Activated T-cell treated with anti-CD3 and anti-CD28 coated beads, Interleukin-2, amount 50 U/mL, for 48 hours (primary cell): ENCODE measurements around the gene SOD3.

Source experiments
- DNase-seq, 2 experiments: peaks; one replicate each; pipeline ENCODE4 v3.0.0-alpha.2; 2020

SOD3 gene

GRCh38 chr4:24775750-24776149, 19.6 kb upstream of the SOD3 start:
- DNase-seq = no peak

- DNase-seq = no peak
These were observed 17.6 kb upstream of the SOD3 start for GRCh38 chr4:24777536-24778463.

DNA sequence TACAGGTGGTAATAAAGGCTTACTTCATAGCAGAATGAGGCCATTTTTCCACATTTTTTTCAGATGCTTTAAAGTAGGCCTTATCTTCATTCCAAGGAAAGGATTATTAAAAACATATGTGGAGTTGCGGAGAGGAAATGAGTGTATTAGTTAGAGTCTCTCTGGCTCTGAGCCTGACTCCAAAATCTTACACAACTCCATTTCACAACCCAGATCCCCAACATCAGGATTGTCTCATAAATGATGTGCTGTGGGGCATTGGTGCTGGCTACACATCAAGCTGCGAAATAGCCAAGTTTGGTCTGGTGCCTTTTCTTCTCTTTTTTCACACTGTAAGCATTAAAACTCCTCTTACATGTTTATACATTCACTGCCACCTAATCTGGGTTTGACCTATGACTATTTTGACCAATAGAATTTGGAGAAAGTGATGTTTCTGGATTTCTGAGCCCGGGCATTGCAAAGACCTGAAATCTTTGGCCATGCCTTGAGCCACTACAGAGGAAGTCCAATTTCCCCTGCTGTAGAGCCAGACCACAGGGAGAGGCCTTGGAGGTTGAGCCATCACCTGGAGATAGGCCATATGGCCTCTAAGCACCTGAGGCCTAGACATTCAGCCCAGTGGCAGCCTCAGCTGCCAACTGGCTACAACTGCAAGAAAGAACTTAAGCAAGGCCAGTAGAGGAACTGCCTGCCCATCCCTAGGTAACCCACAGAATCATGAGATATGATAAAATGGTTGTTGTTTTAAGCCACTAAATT, 16.7 kb upstream of the SOD3 start:
- DNase-seq = no peak

GRCh38 chr4:24780936-24781495, 14.4 kb upstream of the SOD3 start:
- no peak for DNase-seq

GRCh38 chr4:24781999-24782745, 13.2 kb upstream of the SOD3 start:
- DNase-seq = no peak

DNA sequence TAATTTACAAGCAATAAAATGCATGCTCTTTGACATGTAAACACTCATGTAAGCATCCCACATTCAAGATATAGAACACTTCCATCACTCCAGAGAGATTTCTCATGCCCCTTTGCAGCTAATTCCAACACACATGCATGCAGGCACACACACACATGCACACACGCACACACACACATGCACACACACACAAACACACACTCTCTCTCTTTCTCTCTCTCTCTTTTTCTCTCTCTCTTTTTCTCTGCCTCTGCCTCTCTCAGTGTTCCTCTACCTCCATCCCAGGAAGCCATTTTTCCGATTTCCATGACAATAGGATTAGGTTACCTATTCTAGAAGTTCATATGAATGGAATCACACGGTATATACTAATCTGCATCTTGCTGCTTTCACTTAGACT, 11.9 kb upstream of the SOD3 start:
- no peak for DNase-seq

DNA sequence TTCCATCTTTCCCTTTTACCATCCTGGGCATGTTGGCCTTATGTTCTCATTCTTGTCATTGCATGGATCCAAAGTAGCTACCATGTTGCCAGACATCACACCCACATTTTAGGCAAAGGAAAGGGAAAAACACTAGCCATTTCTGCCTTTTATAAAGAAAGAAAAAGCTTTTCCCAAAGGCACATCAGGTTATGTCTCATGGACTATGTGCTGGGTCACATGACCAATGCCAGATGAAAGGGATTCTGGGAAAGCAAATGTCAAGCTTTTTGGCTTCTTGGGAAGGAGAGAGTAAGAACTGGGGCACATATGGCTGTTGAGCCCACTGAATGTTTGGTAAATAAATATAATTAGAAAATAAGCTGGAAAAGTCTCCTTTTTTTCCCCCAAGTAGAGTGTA, 4.3 kb upstream of the SOD3 start:
- no peak for DNase-seq

DNA sequence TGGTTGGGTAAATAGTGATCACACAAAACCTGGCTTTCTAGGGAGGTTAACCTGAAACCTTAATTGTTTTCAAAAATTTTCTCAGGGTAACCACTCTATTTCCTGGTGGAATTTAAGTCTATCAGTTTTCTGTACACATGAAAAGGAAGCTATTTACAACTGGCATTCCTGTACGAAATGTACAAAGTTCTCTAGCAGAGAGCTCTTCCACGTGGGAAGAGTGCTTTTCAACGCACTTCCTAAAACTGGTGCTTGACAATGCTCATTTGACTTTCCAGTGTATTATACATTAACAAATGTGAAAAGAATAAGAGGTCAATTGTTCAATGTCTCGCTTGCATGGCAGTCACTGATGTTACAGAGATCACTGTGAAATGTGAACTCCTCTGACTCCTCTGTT, 2.8 kb upstream of the SOD3 start:
- DNase-seq = no peak

- DNase-seq = no peak
These were observed 2.0 kb upstream of the SOD3 start for GRCh38 chr4:24793219-24794005.

- DNase-seq = no peak
These were observed 1.3 kb upstream of the SOD3 start for GRCh38 chr4:24794051-24794450.

- DNase-seq = no peak
These were observed 893 bp upstream of the SOD3 start for GRCh38 chr4:24794480-24794879.

- no peak for DNase-seq
These were observed 451 bp downstream of the SOD3 start for GRCh38 chr4:24795666-24796381.

- DNase-seq = no peak
These were observed 1.2 kb downstream of the SOD3 start for GRCh38 chr4:24796620-24797019.

GRCh38 chr4:24798036-24798610, 2.8 kb downstream of the SOD3 start:
- no peak for DNase-seq

- DNase-seq = no peak
These were observed 3.8 kb downstream of the SOD3 start for GRCh38 chr4:24799196-24799543.

DNA sequence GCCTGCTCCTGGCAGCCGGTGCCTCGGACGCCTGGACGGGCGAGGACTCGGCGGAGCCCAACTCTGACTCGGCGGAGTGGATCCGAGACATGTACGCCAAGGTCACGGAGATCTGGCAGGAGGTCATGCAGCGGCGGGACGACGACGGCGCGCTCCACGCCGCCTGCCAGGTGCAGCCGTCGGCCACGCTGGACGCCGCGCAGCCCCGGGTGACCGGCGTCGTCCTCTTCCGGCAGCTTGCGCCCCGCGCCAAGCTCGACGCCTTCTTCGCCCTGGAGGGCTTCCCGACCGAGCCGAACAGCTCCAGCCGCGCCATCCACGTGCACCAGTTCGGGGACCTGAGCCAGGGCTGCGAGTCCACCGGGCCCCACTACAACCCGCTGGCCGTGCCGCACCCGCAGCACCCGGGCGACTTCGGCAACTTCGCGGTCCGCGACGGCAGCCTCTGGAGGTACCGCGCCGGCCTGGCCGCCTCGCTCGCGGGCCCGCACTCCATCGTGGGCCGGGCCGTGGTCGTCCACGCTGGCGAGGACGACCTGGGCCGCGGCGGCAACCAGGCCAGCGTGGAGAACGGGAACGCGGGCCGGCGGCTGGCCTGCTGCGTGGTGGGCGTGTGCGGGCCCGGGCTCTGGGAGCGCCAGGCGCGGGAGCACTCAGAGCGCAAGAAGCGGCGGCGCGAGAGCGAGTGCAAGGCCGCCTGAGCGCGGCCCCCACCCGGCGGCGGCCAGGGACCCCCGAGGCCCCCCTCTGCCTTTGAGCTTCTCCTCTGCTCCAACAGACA, 4.4 kb downstream of the SOD3 start:
- DNase-seq = no peak

- DNase-seq = no peak
These were observed 5.0 kb downstream of the SOD3 start for GRCh38 chr4:24800325-24800895.

DNA sequence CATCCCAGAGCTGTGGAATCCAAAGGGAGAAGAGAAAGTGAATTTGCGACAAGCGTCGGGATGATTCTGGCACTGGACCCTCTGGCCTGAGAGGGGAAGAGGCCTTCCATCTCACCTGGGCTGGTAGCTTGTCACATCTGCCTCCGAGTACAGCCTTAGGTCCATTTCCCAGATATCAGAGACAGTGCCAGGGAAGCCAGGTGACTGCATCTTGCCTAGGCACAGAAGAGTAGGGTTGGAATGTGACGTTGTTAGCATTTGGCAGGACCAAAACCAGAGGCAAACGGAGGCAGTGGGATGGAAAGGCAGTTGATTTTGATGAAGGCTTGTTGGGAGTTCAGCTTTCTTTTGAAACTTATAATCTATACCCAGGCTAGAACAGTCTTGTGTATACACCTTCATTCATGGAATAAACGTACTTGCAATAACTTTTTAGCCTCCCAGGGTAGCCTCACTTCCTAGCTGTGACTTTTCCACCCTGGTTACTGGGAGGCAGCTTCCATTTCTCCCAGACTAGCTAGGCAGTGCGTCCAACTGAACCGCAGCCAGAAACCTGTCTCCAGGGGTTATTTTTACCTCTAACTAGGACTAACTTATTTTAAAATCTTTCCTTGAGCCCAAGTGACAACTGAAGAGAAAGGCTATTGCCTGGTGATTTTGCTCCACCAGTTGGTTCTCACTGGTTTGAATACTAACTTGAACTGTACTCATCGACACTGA, 5.9 kb downstream of the SOD3 start:
- DNase-seq = no peak

- DNase-seq = no peak
These were observed 7.3 kb downstream of the SOD3 start for GRCh38 chr4:24802648-24803047.
